Activated B cell treated with CpG ODN at 0.5 μM for 24 hours (primary cell): ENCODE measurements around the gene THSD7A. TPM values are rescaled to one million over a fixed set of nuclear protein-coding genes. Genes with fewer than 3 reads are reported as not detected.

Experiments
- ATAC-seq: fragments of 200-7000 bp; cut with Tn5 transposase; one replicate; pipeline ENCODE4 v1.10.0; 2021; ENCODE audit warnings: low read depth, mild to moderate bottlenecking, moderate library complexity
- CTCF ChIA-PET: fragments of 350-600 bp; sonication (Branson Sonifier 250); formaldehyde crosslinking; loops from one replicate; lab custom pipeline; 2021; ENCODE audit warnings: antibody characterized with exemption; lab: Charles Lee
- POLR2A ChIA-PET: fragments of 350-600 bp; sonication (Branson Sonifier 250); formaldehyde crosslinking; loops from one replicate; lab custom pipeline; 2021; ENCODE audit warnings: antibody characterized with exemption; lab: Charles Lee
- DNase-seq: peaks from one replicate; pipeline ENCODE4 v3.0.0; 2022
- H3K27ac Mint-ChIP-seq: one replicate; pipeline ENCODE4 v1.8.0; 2020; ENCODE audit warnings: mixed read lengths
- H3K27me3 Mint-ChIP-seq: one replicate; pipeline ENCODE4 v1.8.0; 2021; ENCODE audit warnings: mixed read lengths
- H3K36me3 Mint-ChIP-seq: one replicate; pipeline ENCODE4 v1.8.0; 2021; ENCODE audit warnings: low read depth, mixed read lengths
- H3K4me1 Mint-ChIP-seq: one replicate; pipeline ENCODE4 v1.8.0; 2021; ENCODE audit warnings: mixed read lengths
- H3K4me3 Mint-ChIP-seq: one replicate; pipeline ENCODE4 v1.8.0; 2020; ENCODE audit warnings: mild to moderate bottlenecking, mixed read lengths
- H3K9me3 Mint-ChIP-seq: one replicate; pipeline ENCODE4 v1.8.0; 2020; ENCODE audit warnings: mixed read lengths
- CTCF ChIP-seq: fragments of 200-600 bp; IDR thresholded peaks from one replicate; pipeline ENCODE4 v1.8.0; 2022; ENCODE audit warnings: antibody characterized with exemption, mild to moderate bottlenecking
- intact Hi-C: fragments of 100-400 bp; cut with micrococcal nuclease; formaldehyde crosslinking; loops from one replicate; pipeline ENCODE4 v1.15.1; 2024
- total RNA-seq: library from RNA; stranded (reverse); gene quantifications from 2 replicates; pipeline ENCODE4 v1.2.3, GENCODE V29; 2022

The THSD7A gene
- total RNA-seq, 1 donor from 2014 or later: not detected

GRCh38 chr7:11767148-11767547 lies 64.8 kb downstream of the THSD7A start:
- CTCF ChIA-PET: no interaction called here
- POLR2A ChIA-PET: no interaction called here
- H3K4me1 Mint-ChIP-seq: no peaks in the 10 kb centered on the region
- H3K27me3 Mint-ChIP-seq: no peaks in the 10 kb centered on the region
- no peak for TF ChIP-seq CTCF
- H3K4me3 Mint-ChIP-seq: no peak overlapping the region
- intact Hi-C loops: no loop called here
- ATAC-seq: no peak
- no peak overlapping the region for H3K27ac Mint-ChIP-seq
- DNase-seq: no peak
- H3K36me3 Mint-ChIP-seq: no peaks in the 10 kb centered on the region
- no peaks in the 10 kb centered on the region for H3K9me3 Mint-ChIP-seq

GRCh38 chr7:11760372-11760771 lies 71.6 kb downstream of the THSD7A start:
- POLR2A ChIA-PET: no interaction called here
- intact Hi-C loops: no loop called here
- no peaks in the 10 kb centered on the region for H3K4me1 Mint-ChIP-seq
- no peaks in the 10 kb centered on the region for H3K27me3 Mint-ChIP-seq
- CTCF ChIA-PET: no interaction called here
- no peak for ATAC-seq
- DNase-seq: no peak
- H3K27ac Mint-ChIP-seq: no peak overlapping the region
- no peaks in the 10 kb centered on the region for H3K9me3 Mint-ChIP-seq
- H3K36me3 Mint-ChIP-seq: no peaks in the 10 kb centered on the region
- no peak overlapping the region for H3K4me3 Mint-ChIP-seq
- no peak for TF ChIP-seq CTCF

GRCh38 chr7:11758627-11759111 lies 73.3 kb downstream of the THSD7A start:
- DNase-seq: no peak
- H3K36me3 Mint-ChIP-seq: no peaks in the 10 kb centered on the region
- ChIA-PET CTCF (no interaction called here), POLR2A (no interaction called here)
- ATAC-seq: no peak
- no peak for TF ChIP-seq CTCF
- H3K4me3 Mint-ChIP-seq: no peak overlapping the region
- H3K27me3 Mint-ChIP-seq: no peaks in the 10 kb centered on the region
- H3K4me1 Mint-ChIP-seq: no peaks in the 10 kb centered on the region
- no peaks in the 10 kb centered on the region for H3K9me3 Mint-ChIP-seq
- intact Hi-C loops: loop anchor here (10.0 kb wide), 1 partner anchor 566 kb away; no protein-coding TSS in a partner anchor
- no peak overlapping the region for H3K27ac Mint-ChIP-seq

- Mint-ChIP-seq H3K36me3 (no peaks in the 10 kb centered on the region), H3K9me3 (no peaks in the 10 kb centered on the region), H3K27ac (no peak overlapping the region), H3K4me3 (no peak overlapping the region), H3K4me1 (no peaks in the 10 kb centered on the region), H3K27me3 (no peaks in the 10 kb centered on the region)
- intact Hi-C loops: loop anchor here (10.0 kb wide), 1 partner anchor 568 kb away; no protein-coding TSS in a partner anchor
- CTCF ChIA-PET: no interaction called here
- POLR2A ChIA-PET: no interaction called here
- ATAC-seq (no peak), DNase-seq (no peak)
- no peak for TF ChIP-seq CTCF
These were observed 74.8 kb downstream of the THSD7A start for GRCh38 chr7:11757153-11757552.

- Mint-ChIP-seq H3K36me3 (no peaks in the 10 kb centered on the region), H3K27me3 (no peaks in the 10 kb centered on the region), H3K4me1 (no peaks in the 10 kb centered on the region), H3K9me3 (no peaks in the 10 kb centered on the region), H3K27ac (no peak overlapping the region), H3K4me3 (no peak overlapping the region)
- ChIA-PET CTCF (no interaction called here), POLR2A (no interaction called here)
- no peak for TF ChIP-seq CTCF
- DNase-seq (no peak), ATAC-seq (no peak)
- intact Hi-C loops: loop anchor here (10.0 kb wide), 1 partner anchor 570 kb away; no protein-coding TSS in a partner anchor
These were observed 77.1 kb downstream of the THSD7A start for GRCh38 chr7:11754933-11755332.
